AG04449 (cell line): ENCODE measurements around the gene OCA2.
"Not testable (repeated sequence)": the region's sequence is repeated elsewhere in the genome, so short reads cannot be mapped to it uniquely, and the experiment has no call there.

Source experiments
- CTCF ChIA-PET: fragments of 350-600 bp; formaldehyde crosslinking; extraction: SDS; loops from one replicate; lab custom pipeline; 2021; ENCODE audit warnings: antibody characterized with exemption; lab: Yijun Ruan, JAX
- POLR2A ChIA-PET: fragments of 400-600, 350-600 bp; formaldehyde crosslinking; extraction: SDS; loops from one replicate; lab custom pipeline; 2020; ENCODE audit warnings: antibody characterized with exemption, inconsistent platforms; lab: Yijun Ruan, JAX
- DNase-seq: peaks from one replicate; pipeline ENCODE4 v3.0.0-alpha.2; 2010; ENCODE audit warnings: low read depth, low spot score
- H3K4me3 ChIP-seq: 2 replicates; pipeline ENCODE4 v1.5.1; 2011; ENCODE audit warnings: low read depth, mild to moderate bottlenecking, control low read depth, low read length
- CTCF ChIP-seq: IDR thresholded peaks from one replicate; pipeline ENCODE4 v1.5.1; 2011; ENCODE audit warnings: mild to moderate bottlenecking, moderate library complexity, low read length, control low read depth, inconsistent platforms; ENCODE audit not compliant: insufficient read depth; ENCODE audit errors: missing control alignments

OCA2 gene

GRCh38 chr15:27714675-27715074 is 384.4 kb downstream of the OCA2 start:
- TF ChIP-seq CTCF = no peak
- no peak for DNase-seq
- no peak overlapping the region for H3K4me3 ChIP-seq
- ChIA-PET POLR2A (no interaction called here), CTCF (no interaction called here)

- CTCF ChIA-PET = not testable (repeated sequence)
Measured at GRCh38 chr15:27713850-27714249, 385.3 kb downstream of the OCA2 start.

DNA sequence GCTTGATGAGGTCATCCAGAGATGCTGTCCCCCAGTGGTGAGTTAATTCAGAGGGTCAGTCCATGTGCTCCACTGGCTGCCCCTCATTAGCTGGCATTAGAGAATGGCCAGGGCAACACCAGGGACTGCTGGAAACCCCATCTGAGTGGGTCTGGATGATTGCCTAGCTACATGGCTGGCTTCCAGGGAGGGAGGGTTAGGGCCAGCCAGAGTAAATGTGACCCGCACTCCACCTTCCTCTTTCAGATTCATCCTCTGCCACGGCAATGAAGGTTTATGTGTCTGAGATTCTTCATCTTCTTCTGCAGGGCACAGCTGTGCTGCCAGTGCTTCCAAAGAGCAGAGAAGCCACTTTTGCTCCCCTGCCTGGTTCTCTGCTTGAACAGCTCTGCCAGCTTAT is 391.9 kb downstream of the OCA2 start:
- TF ChIP-seq CTCF = no peak
- ChIA-PET CTCF (no interaction called here), POLR2A (no interaction called here)

More at GRCh38 chr15:27713850-27714249, 385.3 kb downstream of the OCA2 start:
- POLR2A ChIA-PET, H3K4me3 ChIP-seq, DNase-seq: not testable (repeated sequence)

DNA sequence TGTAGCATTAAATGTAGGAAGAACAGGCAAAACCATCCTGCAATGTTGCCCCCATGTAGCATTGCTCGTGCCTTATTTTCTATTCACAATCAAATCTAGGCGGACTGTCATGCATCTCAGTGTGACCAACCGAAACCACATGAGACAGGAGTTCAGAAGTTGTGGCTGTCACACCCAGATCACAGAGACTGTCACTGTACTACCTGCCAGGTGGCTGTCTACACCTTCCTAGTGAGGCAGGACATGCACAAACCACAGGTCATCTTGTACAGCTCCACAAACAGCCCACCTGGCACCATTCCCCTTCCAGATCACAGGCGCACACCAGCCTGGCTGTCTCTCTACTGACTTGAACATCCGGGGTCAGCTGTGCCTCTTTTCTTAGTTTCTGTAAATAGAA is 392.8 kb downstream of the OCA2 start:
- TF ChIP-seq CTCF = no peak
- ChIA-PET CTCF (no interaction called here), POLR2A (no interaction called here)
- no peak overlapping the region for H3K4me3 ChIP-seq
- DNase-seq = no peak

More for the DNA sequence above, 391.9 kb downstream of the OCA2 start:
- DNase-seq = no peak
- no peak overlapping the region for H3K4me3 ChIP-seq

DNA sequence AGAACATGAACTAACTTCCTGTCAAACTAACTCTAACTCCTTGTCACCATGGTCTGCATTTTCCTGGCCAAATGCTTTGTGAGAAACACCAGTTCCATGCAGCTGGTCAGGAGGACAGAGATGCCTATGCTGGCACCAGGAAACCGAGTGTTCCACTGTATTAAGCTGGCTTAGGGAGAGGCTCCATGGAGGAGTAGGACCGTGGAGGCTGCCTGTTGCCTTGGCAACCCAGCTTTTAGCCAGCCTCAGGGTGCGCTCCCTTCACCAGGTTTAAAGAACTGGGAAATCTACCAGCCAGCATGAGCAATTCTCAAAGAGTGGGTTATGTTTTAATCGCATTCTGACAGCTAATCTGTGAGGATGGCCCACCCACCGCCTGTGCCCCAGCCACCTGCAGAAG is 394.1 kb downstream of the OCA2 start:
- no peak overlapping the region for H3K4me3 ChIP-seq
- POLR2A ChIA-PET = no interaction called here
- no peak for TF ChIP-seq CTCF
- CTCF ChIA-PET = no interaction called here
- no peak for DNase-seq
